CD4-positive, alpha-beta T cell treated with Interleukin-15 for 4 hours (primary cell): Measurements from ENCODE around the gene USP14.
"Not testable (repeated sequence)": the region's sequence is repeated elsewhere in the genome, so short reads cannot be mapped to it uniquely, and the experiment has no call there.

Source experiments
- DNase-seq: peaks from one replicate; pipeline ENCODE4 v3.0.0-alpha.2; 2020; ENCODE audit warnings: low spot score

Gene USP14

DNA sequence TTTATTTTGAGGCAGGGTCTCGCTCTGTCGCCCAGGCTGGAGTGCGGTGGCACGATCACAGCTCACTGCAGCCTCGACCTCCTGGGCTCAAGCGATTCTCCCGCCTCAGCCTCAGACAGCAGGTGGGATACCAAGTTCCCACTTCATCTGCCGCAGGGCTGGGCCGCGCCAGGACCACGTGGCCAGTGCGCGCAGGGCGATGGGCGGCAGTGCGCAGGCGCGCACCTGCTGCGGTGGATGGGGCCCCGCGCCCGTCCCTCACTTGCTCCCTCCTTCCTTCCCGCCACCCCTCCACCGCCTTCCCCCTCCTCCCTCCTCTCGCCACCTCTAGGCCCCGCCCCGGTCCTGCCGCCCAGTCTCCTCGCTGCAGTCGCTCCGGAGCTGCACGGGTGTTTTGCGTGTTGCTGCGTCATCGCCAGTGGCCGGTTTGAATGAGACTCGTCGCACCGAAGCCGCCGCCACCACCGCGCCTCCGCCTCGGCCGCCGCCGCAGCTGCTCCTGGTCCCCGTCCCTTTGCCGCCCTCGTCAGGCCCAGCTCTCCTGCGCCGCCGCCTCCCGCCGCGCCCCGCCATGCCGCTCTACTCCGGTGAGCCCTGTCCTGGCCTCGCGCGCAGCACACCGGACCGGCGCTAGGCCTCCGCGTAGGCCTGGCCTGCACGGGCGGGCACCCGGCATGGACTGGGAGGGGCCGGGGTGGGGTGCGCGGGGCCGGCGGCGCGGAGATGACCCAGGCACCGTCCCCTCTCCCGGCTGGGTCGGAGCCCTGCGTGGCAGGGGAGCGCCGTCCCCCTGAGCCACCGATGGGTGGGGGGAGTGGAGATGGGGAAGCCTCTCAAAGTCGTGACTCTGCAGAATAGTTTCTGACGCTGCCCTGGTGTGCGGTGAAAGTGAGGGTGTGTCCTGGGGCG, at the start of gene USP14:
USP14 (plus strand) TSS at position 430 of the 909 bp plus-strand sequence; CDS start at position 572, 142 bp downstream.
- DNase-seq, result peak; percentile 97

DNA sequence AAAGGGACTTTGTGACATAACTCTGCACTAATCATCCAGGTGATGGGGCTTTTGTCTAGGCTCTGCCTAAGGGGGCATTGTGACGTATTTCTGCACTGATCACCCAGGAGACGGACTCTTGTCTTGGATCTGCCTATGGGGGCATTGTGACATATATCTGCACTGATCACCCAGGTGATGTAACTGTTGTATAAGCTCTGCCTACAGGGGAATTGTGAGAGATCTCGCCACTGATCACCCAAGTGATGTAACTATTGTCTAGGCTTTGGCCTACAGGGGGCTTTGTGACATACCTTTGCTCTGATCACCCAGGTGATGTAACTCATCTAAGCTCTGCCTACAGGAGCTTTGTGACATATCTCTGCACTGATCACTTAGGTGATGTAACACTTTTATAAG, 49.7 kb upstream of the USP14 start:
- DNase-seq, result not testable (repeated sequence)

DNA sequence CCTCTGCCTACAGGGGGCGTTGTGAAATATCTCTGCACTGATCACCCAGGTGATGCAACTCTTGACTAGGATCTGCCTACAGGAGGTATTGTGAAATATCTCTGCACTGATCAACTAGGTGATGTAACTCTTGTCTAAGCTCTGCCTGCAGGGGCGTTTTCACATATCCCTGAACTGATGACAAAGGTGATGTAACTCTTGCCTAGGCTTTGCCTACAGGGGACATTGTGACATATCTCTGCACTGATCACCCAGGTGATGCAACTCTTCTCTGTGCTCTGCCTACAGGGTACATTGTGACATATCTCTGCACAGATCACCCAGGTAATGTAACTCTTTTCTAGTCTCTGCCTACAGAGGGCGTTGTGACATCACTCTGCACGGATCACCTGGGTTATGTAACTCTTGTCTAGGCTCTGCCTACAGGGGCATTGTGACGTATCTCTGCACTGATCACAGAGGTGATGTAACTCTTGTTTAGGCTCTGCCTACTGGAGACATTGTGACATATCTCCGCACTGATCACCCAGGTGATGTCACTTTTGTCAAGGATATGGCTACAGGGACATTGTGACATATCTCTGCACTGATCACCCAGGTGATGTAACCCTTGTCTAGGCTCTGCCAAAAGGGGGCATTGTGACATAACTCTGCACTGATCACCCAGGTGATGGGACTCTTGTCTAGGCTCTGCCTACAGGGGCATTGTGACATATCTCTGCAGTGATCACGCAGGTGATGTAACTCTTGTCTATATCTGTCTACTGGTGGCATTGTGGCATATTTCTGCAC, 49.0 kb upstream of the USP14 start:
- peak; percentile 40 for DNase-seq

DNA sequence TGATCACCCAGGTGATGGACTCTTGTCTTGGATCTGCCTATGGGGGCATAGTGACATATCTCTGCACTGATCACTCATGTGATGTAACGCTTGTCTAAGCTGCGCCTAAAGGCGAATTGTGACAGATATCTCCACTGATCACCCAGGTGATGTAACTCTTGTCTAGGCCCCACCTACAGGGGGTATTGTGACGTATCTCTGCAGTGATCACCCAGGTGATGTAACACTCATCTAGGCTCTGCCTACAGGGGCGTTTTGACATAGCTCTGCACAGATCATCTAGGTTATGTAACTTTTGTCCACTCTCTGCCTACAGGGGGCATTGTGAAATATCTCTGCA, 48.5 kb upstream of the USP14 start:
- DNase-seq, result peak; percentile 10

DNA sequence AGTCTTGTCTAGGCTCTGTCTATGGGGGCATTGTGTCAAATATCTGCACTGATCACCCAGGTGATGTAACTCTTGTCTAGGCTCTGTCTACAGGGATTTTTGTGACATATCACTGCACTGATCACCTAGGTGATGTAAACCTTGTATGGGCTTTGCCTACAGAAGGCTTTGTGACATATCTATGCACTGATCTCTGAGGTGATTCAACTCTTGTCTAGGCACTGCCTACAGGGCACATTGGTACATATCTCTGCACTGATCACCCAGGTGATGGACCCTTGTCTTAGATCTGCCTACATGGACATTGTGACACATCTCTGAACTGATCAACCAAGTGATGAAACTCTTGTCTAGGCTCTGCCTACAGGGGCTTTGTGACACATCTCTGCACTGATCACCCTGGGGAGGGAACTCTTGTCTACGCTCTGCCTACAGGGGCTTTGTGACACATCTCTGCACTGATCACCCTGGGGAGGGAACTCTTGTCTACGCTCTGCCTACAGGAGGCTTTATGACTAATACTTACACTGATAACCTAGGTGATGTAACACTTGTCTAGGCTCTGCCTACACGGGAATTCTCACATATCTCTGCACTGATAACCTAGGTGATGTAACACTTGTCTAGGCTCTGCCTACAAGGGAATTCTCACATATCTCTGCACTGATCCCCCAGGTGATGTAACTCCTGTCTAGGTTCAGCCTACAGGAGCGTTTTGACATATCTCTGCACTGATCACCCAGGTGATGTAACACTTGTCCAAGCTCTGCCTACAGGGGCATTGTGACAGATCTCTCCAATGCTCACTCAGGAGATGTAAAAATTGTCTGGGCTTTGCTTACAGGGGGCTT, 47.8 kb upstream of the USP14 start:
- peak; percentile 45 for DNase-seq

DNA sequence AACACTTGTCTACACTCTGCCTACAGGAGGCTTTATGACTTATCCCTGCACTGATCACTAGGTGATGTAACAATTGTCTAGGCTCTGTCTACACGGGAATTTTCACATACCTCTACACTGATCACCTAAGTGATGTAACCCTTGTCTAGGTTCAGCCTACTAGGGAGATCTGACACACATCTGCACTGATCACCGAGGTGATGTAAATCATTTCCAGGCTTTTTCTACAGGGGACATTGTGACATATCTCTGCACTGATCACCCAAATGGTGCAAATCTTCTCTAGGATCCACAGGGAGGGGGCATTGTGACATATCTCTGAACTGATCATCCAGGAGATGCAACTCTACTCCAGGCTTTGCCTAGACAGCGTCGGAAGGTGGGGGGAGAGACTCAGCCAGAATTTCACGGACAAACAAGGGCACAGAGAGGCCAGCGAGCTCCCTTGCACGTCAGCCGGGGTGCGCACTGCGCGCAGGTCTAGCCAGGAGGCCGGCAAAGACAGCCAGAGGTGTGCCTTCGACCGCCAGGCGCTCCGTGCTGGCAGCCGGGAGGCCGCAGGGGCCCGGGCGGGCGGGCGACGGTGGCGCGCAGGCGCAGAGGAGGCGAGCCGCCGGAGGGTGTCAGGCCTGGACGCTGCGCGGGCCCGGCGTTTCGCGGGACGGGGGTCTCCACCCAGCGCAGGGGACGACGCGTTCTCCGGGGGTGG, 46.9 kb upstream of the USP14 start:
- peak; percentile 70 for DNase-seq

DNA sequence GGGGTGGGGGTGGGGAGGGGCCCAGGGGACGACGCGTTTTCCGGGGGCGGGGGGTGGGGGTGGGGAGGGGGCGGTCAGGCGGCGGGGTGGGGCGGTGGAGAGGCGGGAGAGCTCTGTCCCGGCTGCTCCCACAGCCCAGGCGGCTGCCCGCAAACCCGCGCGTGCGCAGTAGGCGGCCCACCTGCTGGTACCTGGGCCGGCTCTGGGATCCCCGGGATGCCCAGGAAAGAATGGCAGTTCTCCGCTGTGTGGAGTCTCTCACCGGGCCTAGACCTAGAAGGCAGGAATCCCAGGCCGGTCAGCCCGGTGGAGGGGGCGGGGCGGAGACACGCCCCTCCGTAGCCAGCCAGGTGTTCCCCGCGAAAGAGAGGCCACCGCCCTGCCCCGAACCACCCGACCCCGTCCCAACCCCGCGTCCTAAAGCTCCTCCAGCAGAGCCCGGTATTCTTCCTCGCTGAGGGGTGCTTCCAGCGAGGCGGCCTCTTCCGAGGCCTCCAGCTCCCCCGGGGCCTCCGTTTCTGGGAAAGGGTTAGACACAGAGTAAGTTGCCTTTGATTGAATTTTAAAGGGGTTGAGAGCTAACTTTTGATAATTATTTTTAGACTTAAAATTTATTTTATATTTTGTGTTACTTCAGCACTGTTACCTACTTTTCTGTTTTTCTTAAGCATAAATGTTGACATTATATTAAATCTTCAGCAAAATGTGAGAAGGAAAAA, 46.2 kb upstream of the USP14 start:
- DNase-seq, result not testable (repeated sequence)

DNA sequence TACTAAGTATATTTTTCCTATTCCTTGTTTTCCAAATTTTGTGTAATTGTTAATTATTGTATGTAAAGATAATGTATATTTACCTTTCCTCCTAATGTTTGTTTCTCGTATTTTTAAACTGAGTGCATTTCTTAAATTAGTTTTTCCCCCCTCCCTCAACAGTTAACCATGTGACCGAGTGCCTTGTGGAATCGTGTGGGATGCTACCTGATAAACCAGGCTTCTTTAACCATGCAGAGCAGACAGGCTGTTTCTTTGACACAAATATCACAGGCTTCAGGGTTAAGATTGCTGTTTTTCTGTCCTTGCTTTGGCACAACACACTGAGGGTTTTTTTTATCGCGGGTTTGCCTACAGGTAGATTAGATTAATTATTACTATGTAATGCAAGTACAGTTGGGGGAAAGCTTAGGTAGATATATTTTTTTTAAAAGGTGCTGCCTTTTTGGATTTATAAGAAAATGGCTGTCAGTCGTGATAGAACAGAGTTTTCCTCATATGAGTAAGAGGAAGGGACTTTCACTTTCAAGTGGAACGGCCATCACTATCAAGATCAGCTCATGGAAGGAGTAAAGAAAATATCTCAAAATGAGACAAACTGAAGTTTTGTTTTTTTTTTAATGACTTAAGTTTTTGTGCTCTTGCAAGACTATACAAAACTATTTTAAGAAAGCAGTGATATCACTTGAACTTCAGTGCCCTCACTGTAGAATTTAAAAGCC, 37.7 kb upstream of the USP14 start:
- not testable (repeated sequence) for DNase-seq

DNA sequence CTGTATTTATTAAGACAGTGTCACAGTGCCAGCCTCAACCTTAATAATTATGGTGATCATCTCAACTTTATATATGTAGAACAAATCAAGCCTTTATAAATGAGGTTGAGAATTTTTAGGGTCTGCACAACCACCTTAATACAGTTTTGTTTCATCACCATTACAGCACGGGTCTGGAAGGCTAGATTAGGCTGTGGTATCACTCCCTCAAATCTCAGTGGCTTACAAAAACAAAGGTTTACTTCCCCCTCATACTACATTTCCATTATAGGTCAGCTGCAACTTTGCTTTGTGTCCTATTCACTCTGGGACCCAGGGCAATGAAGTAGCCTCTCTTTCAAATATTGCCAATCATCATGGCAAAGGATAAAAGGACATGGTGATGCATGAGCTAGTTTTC, 23.3 kb upstream of the USP14 start:
- no peak for DNase-seq

DNA sequence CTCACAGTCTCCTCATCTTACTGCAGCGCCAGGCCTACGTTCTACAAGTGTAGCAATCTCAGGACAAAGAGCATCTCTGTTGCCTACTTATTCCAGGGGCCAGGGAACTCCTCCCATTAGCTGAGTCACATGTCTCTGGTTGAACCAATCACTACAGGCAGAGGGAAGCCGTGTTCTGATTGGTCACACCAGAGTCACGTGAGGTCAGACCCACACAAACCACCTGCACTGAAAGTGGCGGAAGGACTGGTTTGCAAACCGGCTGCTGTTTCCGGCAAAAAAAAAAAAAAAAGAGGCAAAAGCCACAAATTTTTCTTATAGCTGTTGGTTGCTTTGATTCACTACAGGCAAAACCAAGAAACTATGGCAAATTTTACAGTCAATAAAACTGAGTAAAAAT, 21.9 kb upstream of the USP14 start:
- DNase-seq, result peak; percentile 37

DNA sequence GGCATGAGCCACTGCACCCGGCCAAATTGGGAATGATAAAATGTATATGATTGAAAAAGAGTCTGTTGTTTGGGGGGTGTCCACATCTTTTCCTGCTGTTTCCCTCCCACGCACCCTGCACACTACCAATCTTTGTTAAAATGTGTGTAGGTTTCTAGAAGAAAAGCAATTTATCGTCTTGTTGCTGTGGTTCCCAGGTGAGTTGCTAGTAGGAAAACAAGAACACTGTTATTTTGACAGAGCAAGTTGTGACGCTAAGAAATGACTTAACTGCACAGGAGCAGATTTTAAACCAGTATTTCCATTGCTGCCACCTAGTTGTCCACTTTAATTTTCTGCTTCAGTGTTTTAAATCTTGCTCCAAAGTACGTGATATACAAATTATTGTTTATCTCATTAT, 21.0 kb upstream of the USP14 start:
- no peak for DNase-seq

DNA sequence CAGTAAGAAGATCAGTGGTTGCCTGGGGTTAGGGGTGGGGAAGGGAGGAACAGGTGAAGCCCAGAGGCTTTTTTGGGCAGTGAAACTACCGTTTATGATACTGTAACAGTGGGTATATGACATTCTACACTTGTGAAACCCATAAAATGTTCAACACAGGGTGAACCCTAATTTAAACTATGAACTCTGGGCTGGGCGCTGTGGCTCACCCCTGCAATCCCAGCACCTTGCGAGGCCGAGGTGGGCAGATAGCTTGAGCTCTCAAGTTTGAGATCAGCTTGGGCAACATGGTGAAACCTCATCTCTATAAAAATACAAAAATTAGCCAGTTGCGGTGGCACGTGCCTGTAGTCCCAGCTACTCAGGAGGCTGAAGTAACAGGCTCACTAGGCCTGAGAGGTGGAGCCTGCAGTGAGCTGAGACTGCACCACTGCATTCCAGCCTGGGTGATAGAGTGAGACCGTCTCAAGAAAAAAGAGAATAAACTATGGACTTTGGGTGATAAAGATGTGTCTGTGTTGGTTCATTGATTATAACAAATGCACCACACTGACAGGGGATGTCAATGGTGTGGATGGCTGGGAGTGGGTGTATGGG, 17.6 kb upstream of the USP14 start:
- DNase-seq, result no peak

DNA sequence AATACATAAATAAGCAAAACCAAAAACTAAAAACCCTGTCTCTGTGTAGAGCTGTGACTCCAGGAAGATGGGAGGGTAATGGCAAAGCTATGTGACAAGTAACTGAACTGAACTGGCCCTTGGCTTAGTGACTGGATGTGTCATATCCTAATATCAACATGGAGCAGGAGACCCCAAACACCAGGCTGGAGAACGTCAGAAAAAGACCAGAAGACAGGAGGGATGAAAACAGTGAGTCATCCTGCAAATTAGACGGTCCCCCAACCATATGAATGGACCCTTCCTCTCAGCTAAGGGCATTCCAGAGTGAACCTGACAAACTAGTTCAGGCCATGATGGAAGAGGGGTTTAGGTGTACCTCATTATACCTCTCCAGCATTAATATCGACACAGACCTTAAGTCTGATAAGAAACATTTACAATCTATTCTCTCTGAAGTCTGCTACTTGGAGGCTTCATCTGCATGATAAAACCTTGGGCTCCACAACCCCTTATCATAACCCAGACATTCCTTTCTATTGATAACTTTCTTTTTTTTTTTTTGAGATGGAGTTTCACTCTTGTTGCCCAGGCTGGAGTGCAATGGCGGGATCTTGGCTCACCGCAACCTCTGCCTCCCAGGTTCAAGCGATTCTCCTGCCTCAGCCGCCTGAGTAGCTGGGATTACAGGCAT, 15.6 kb upstream of the USP14 start:
- DNase-seq, result not testable (repeated sequence)

DNA sequence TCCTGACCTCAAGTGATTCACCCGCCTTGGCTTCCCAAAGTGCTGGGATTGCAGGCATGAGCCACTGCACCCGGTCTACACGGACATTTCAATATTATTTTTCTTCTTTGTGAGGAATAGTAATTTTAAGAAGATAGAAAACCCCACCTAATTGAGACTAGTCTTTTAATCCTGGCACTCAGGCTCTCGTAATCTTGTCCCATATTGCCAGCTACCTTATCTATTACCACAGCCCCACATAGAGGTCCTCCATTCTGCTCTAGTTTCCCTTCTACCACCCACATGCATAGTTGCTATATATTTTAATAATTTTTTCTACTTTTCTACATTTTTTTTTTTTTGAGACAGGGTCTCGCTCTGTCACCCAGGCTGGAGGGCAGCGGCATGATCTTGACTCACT, 9.5 kb upstream of the USP14 start:
- no peak for DNase-seq

DNA sequence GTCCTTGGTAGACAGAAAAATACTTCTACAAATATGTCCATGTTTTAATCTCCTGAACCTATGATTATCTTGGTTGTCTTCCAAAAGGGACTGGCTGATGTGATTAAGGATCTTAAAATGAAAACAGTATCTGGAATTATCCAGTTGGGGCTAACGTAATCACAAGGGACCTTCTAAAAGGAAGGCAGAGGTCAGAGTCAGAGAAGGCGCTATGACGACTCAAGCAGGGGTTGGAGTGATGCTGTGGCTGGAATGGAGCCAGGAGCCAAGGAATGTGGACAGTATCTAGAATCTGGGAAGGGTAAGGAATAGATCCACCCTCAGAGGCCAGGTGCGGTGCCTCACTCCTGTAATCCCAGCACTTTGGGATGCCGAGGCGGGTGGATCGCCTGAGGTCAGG, 4.2 kb upstream of the USP14 start:
- no peak for DNase-seq

DNA sequence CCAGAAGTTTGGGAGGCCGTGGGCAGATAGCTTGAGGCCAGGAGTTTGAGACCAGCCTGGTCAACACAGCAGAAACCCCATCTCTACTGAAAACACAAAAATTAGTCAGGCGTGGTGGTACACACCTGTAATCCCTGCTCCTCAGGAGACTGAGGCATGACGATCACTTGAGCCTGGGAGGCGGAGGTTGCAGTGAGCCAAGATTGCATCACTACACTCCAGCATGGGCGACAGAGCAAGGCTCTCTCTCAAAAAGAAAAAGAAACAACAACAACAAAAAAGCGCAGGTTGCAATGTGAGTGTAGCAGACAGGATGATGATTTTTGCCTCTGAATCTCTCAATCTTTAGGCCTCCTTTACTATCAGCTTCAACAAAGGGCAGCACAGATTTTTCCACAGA, 2.7 kb upstream of the USP14 start:
- no peak for DNase-seq

DNA sequence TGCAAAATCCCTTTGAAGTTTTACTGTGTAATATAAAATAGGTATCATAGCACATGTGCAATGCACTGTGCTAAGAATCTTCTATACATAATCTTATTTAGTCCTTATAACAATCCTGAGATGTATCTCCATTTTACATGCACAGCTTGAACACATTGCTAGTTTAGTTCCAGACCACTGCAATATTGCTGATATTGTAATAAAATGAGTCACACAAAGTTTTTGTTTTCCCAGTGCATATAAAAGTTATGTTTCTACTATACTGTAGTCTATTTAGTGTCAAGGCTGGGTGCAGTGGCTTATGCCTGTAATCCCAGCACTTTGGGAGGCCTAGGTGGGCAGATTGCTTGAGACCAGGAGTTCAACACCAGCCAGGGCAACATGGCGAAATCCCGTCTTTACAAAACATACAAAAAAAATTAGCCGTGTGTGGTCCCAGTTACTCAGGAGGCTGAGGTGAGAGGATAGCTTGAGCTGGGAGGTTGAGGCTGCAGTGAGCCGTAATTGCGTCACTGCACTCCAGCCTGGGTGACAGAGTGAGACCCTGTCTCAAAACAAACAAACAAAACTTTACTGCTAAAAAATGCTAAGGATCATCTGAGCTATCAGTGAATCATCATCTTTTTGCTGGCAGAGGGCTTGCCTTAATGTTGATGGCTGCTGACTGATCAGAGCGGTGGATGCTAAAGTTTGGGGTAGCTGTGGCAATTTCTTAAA, 1.7 kb upstream of the USP14 start:
- DNase-seq, result no peak

DNA sequence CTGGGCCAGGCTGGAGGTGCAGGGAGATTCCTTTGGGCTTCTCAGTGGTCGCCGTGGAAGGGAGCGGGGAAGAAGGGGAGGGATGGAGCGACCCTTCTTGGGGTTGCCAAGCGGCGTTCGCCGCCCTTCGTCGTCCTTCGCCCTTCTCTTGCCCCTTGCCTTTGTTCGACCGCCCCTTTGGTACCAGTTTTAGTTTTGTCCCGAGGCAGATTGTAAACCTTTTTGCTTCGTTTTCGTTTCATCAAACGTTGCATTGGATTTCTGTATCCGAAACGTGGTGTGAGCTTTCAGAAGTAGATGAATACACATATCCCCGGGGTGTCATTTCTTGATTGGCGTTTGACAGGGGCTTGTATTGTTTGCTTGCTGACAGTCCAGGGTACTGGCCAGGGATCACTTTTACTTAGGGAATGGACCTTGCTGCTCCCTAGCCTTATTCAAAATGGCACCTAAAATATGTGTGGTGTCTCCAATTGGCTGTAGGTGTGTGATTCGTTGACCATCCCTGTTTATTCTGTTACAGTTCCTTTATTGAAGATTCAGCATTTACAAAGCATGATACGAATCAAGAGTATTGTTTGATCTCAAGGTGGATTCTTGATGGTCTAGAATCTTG, 788 bp downstream of the USP14 start:
- no peak for DNase-seq
